Activated T-helper 17 cell treated with anti-CD3 and anti-CD28 coated beads, Interleukin-2, amount 50 U/mL, for 72 hours (primary cell): ENCODE measurements around the gene RPP40. TPM values are rescaled to one million over a fixed set of nuclear protein-coding genes. Genes with fewer than 3 reads are reported as not detected.
"Not testable (repeated sequence)": the region's sequence is repeated elsewhere in the genome, so short reads cannot be mapped to it uniquely, and the experiment has no call there.

Source experiments
- ATAC-seq: fragments of 150-1000 bp; cut with Tn5 transposase; replicated peaks from 2 replicates; pipeline ENCODE4 v1.10.0; 2021; ENCODE audit warnings: mild to moderate bottlenecking, moderate library complexity
- H3K27ac Mint-ChIP-seq: one replicate; pipeline ENCODE4 v1.8.0; 2022; ENCODE audit warnings: mixed read lengths
- H3K27me3 Mint-ChIP-seq: one replicate; pipeline ENCODE4 v1.8.0; 2022; ENCODE audit warnings: mixed read lengths
- H3K36me3 Mint-ChIP-seq: one replicate; pipeline ENCODE4 v1.8.0; 2022; ENCODE audit warnings: low read depth, mild to moderate bottlenecking, mixed read lengths
- H3K4me1 Mint-ChIP-seq: one replicate; pipeline ENCODE4 v1.8.0; 2022; ENCODE audit warnings: mixed read lengths
- H3K4me3 Mint-ChIP-seq: one replicate; pipeline ENCODE4 v1.8.0; 2022; ENCODE audit warnings: mild to moderate bottlenecking, mixed read lengths
- H3K9me3 Mint-ChIP-seq: one replicate; pipeline ENCODE4 v1.8.0; 2022; ENCODE audit warnings: mixed read lengths
- total RNA-seq, 2 donors: library from RNA; stranded (reverse); gene quantifications; one replicate each; pipeline ENCODE4 v1.2.3, GENCODE V29; 2022

Gene RPP40
- total RNA-seq, 2 donors from 2014 or later: 8.0 to 19.4 TPM

GRCh38 chr6:5030596-5031136 lies 26.8 kb upstream of the RPP40 start:
- Mint-ChIP-seq H3K4me3 (peak overlapping the region; percentile 34), H3K27me3 (peaks cover 4% of the 10 kb centered on the region), H3K36me3 (no peaks in the 10 kb centered on the region), H3K9me3 (no peaks in the 10 kb centered on the region), H3K4me1 (peaks cover 5% of the 10 kb centered on the region), H3K27ac (peak overlapping the region; percentile 55)
- ATAC-seq: peak; percentile 99

- Mint-ChIP-seq H3K4me3 (no peak overlapping the region), H3K36me3 (no peaks in the 10 kb centered on the region), H3K9me3 (no peaks in the 10 kb centered on the region), H3K4me1 (peaks cover 5% of the 10 kb centered on the region), H3K27me3 (peaks cover 4% of the 10 kb centered on the region), H3K27ac (no peak overlapping the region)
- no peak for ATAC-seq
Measured at GRCh38 chr6:5029609-5030008, 25.8 kb upstream of the RPP40 start.

- H3K4me3 Mint-ChIP-seq: no peak overlapping the region
- peaks cover 4% of the 10 kb centered on the region for H3K27me3 Mint-ChIP-seq
- H3K27ac Mint-ChIP-seq: no peak overlapping the region
- no peaks in the 10 kb centered on the region for H3K9me3 Mint-ChIP-seq
- H3K4me1 Mint-ChIP-seq: peaks cover 5% of the 10 kb centered on the region
- no peak for ATAC-seq
- H3K36me3 Mint-ChIP-seq: no peaks in the 10 kb centered on the region
Measured at GRCh38 chr6:5028921-5029320, 25.1 kb upstream of the RPP40 start.

- H3K27me3 Mint-ChIP-seq: peaks cover 4% of the 10 kb centered on the region
- no peaks in the 10 kb centered on the region for H3K36me3 Mint-ChIP-seq
- H3K4me3 Mint-ChIP-seq: no peak overlapping the region
- no peaks in the 10 kb centered on the region for H3K9me3 Mint-ChIP-seq
- no peak for ATAC-seq
- no peak overlapping the region for H3K27ac Mint-ChIP-seq
- H3K4me1 Mint-ChIP-seq: peaks cover 5% of the 10 kb centered on the region
Measured at GRCh38 chr6:5028301-5028700, 24.5 kb upstream of the RPP40 start.

- H3K27ac Mint-ChIP-seq: no peak overlapping the region
- peaks cover 4% of the 10 kb centered on the region for H3K27me3 Mint-ChIP-seq
- H3K4me1 Mint-ChIP-seq: peaks cover 5% of the 10 kb centered on the region
Measured at GRCh38 chr6:5025911-5026819, 22.3 kb upstream of the RPP40 start.

GRCh38 chr6:5023923-5024322 lies 20.1 kb upstream of the RPP40 start:
- ATAC-seq: no peak

More at GRCh38 chr6:5025911-5026819, 22.3 kb upstream of the RPP40 start:
- Mint-ChIP-seq H3K36me3 (no peaks in the 10 kb centered on the region), H3K9me3 (no peaks in the 10 kb centered on the region), H3K4me3 (peak overlapping the region; percentile 39)
- ATAC-seq: no peak

GRCh38 chr6:5020142-5020541 lies 16.3 kb upstream of the RPP40 start:
- no peaks in the 10 kb centered on the region for H3K36me3 Mint-ChIP-seq
- no peak overlapping the region for H3K4me3 Mint-ChIP-seq
- no peaks in the 10 kb centered on the region for H3K4me1 Mint-ChIP-seq
- no peak for ATAC-seq
- peaks cover 4% of the 10 kb centered on the region for H3K27me3 Mint-ChIP-seq
- H3K27ac Mint-ChIP-seq: no peak overlapping the region
- H3K9me3 Mint-ChIP-seq: peaks cover 7% of the 10 kb centered on the region

More at GRCh38 chr6:5023923-5024322, 20.1 kb upstream of the RPP40 start:
- peaks cover 4% of the 10 kb centered on the region for H3K27me3 Mint-ChIP-seq
- H3K27ac Mint-ChIP-seq: no peak overlapping the region
- H3K9me3 Mint-ChIP-seq: no peaks in the 10 kb centered on the region
- no peaks in the 10 kb centered on the region for H3K4me1 Mint-ChIP-seq
- no peak overlapping the region for H3K4me3 Mint-ChIP-seq
- no peaks in the 10 kb centered on the region for H3K36me3 Mint-ChIP-seq

- Mint-ChIP-seq H3K27ac (no peak overlapping the region), H3K9me3 (peaks cover 12% of the 10 kb centered on the region), H3K36me3 (no peaks in the 10 kb centered on the region), H3K27me3 (peaks cover 4% of the 10 kb centered on the region), H3K4me1 (no peaks in the 10 kb centered on the region), H3K4me3 (no peak overlapping the region)
- ATAC-seq: no peak
Measured at GRCh38 chr6:5014072-5014561, 10.3 kb upstream of the RPP40 start.

GRCh38 chr6:5012519-5012918 lies 8.7 kb upstream of the RPP40 start:
- H3K27ac Mint-ChIP-seq: no peak overlapping the region
- H3K4me1 Mint-ChIP-seq: no peaks in the 10 kb centered on the region
- H3K27me3 Mint-ChIP-seq: peaks cover under 1% of the 10 kb centered on the region
- H3K4me3 Mint-ChIP-seq: no peak overlapping the region
- no peak for ATAC-seq
- peaks cover 6% of the 10 kb centered on the region for H3K9me3 Mint-ChIP-seq
- no peaks in the 10 kb centered on the region for H3K36me3 Mint-ChIP-seq

GRCh38 chr6:5011346-5011745 lies 7.5 kb upstream of the RPP40 start:
- Mint-ChIP-seq H3K4me3 (no peak overlapping the region), H3K36me3 (no peaks in the 10 kb centered on the region), H3K27me3 (no peaks in the 10 kb centered on the region), H3K9me3 (peaks cover 5% of the 10 kb centered on the region), H3K4me1 (no peaks in the 10 kb centered on the region), H3K27ac (no peak overlapping the region)
- ATAC-seq: no peak

GRCh38 chr6:5007531-5007930 lies 3.7 kb upstream of the RPP40 start:
- H3K4me1 Mint-ChIP-seq: no peaks in the 10 kb centered on the region
- no peak overlapping the region for H3K4me3 Mint-ChIP-seq
- ATAC-seq: no peak
- H3K36me3 Mint-ChIP-seq: no peaks in the 10 kb centered on the region
- no peak overlapping the region for H3K27ac Mint-ChIP-seq
- H3K9me3 Mint-ChIP-seq: no peaks in the 10 kb centered on the region
- no peaks in the 10 kb centered on the region for H3K27me3 Mint-ChIP-seq

- H3K36me3 Mint-ChIP-seq: peaks cover 7% of the 10 kb centered on the region
Measured at GRCh38 chr6:5006222-5006621, 2.4 kb upstream of the RPP40 start.

GRCh38 chr6:5005038-5005433 lies 1.2 kb upstream of the RPP40 start:
- H3K27ac Mint-ChIP-seq: peak overlapping the region; percentile 93
- peak overlapping the region; percentile 89 for H3K4me3 Mint-ChIP-seq
- H3K9me3 Mint-ChIP-seq, H3K27me3 Mint-ChIP-seq, ATAC-seq, H3K4me1 Mint-ChIP-seq: not testable (repeated sequence)
- peaks cover 13% of the 10 kb centered on the region for H3K36me3 Mint-ChIP-seq

More at GRCh38 chr6:5006222-5006621, 2.4 kb upstream of the RPP40 start:
- Mint-ChIP-seq H3K4me1 (no peaks in the 10 kb centered on the region), H3K27ac (peak overlapping the region; percentile 2), H3K4me3 (no peak overlapping the region), H3K27me3 (no peaks in the 10 kb centered on the region), H3K9me3 (no peaks in the 10 kb centered on the region)
- ATAC-seq: no peak

GRCh38 chr6:5004373-5005037 lies 668 bp upstream of the RPP40 start:
- Mint-ChIP-seq H3K36me3 (peaks cover 18% of the 10 kb centered on the region), H3K4me1 (no peaks in the 10 kb centered on the region), H3K9me3 (no peaks in the 10 kb centered on the region), H3K27ac (peak overlapping the region; percentile 93), H3K4me3 (peak overlapping the region; percentile 89), H3K27me3 (no peaks in the 10 kb centered on the region)
- no peak for ATAC-seq
